ENCODE data around the gene CRLF3.

DNA sequence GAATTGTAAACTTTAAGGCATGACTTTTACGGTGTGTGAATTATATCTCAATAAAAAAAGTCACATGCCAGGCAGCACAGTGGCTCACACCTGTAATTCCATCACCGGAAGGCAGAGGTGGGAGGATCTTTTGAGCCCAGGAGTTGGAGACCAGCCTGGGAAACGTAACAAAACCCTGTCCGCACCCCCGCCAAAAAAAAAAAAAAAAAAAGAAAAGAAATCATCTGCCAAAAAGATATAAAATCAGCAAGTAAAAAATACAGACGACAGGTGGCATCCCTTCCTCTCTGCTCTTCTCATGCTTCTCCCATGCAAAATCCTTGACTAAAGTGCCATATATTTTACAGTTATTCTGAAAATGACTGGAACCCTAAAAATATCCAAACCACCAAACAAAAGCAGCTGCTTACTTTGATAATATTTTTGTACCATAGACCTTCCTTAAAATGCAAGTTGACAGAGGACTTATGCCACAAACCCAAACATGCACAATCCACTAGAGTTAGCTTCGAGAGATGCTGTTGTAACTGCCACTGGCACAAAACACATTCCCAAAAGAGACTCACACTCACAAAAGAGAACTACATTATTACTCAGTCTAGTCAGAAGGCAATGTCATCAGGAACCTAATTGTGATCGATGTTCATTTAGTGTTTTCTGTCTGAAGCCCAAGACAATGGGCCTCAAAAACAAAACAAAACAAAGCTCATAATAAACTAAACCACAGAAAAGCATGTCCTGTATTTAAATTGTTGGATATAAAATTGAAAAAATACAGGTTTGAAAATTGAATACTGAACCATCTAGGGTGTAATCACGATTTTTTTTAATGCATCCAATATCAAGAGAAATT lies 2.4 kb downstream of the CRLF3 start:
- TF ChIP-seq, protein P1, sequence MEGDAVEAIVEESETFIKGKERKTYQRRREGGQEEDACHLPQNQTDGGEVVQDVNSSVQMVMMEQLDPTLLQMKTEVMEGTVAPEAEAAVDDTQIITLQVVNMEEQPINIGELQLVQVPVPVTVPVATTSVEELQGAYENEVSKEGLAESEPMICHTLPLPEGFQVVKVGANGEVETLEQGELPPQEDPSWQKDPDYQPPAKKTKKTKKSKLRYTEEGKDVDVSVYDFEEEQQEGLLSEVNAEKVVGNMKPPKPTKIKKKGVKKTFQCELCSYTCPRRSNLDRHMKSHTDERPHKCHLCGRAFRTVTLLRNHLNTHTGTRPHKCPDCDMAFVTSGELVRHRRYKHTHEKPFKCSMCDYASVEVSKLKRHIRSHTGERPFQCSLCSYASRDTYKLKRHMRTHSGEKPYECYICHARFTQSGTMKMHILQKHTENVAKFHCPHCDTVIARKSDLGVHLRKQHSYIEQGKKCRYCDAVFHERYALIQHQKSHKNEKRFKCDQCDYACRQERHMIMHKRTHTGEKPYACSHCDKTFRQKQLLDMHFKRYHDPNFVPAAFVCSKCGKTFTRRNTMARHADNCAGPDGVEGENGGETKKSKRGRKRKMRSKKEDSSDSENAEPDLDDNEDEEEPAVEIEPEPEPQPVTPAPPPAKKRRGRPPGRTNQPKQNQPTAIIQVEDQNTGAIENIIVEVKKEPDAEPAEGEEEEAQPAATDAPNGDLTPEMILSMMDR (conservative IDR thresholded peaks at IDR 0.05; ENCODE audit: low read length) = peak; percentile 57
- no peak for TF ChIP-seq EZH2phosphoT487 (IDR thresholded peaks at IDR 0.05; ENCODE audit: borderline replicate concordance, low read depth, low read length)
